ENCODE measurements around the gene DDX49. TPM values are rescaled to one million over a fixed set of nuclear protein-coding genes. Genes with fewer than 3 reads are reported as not detected.

DDX49 gene
- total RNA-seq, 2 donors from 2014 or later, result 22.1 to 31.9 TPM

GRCh38 chr19:18895038-18895823 is 24.3 kb upstream of the DDX49 start:
- no peak for DNase-seq (ENCODE audit: low spot score)
- peak overlapping the region; percentile 29 to 55 for H3K4me3 ChIP-seq
- peaks cover 0 to 32% of the 10 kb centered on the region in 2 donors for H3K4me1 ChIP-seq
- H3K27me3 ChIP-seq, result no peaks in the 10 kb centered on the region
- peaks cover 11% of the 10 kb centered on the region for H3K36me3 ChIP-seq
- TF ChIP-seq, protein P1, sequence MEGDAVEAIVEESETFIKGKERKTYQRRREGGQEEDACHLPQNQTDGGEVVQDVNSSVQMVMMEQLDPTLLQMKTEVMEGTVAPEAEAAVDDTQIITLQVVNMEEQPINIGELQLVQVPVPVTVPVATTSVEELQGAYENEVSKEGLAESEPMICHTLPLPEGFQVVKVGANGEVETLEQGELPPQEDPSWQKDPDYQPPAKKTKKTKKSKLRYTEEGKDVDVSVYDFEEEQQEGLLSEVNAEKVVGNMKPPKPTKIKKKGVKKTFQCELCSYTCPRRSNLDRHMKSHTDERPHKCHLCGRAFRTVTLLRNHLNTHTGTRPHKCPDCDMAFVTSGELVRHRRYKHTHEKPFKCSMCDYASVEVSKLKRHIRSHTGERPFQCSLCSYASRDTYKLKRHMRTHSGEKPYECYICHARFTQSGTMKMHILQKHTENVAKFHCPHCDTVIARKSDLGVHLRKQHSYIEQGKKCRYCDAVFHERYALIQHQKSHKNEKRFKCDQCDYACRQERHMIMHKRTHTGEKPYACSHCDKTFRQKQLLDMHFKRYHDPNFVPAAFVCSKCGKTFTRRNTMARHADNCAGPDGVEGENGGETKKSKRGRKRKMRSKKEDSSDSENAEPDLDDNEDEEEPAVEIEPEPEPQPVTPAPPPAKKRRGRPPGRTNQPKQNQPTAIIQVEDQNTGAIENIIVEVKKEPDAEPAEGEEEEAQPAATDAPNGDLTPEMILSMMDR (IDR thresholded peaks at IDR 0.05), result peak in 1 of 2 donors; percentile 52
- peak overlapping the region in 1 of 2 donors; percentile 16 for H3K27ac ChIP-seq
- no peaks in the 10 kb centered on the region for H3K9me3 ChIP-seq

DNA sequence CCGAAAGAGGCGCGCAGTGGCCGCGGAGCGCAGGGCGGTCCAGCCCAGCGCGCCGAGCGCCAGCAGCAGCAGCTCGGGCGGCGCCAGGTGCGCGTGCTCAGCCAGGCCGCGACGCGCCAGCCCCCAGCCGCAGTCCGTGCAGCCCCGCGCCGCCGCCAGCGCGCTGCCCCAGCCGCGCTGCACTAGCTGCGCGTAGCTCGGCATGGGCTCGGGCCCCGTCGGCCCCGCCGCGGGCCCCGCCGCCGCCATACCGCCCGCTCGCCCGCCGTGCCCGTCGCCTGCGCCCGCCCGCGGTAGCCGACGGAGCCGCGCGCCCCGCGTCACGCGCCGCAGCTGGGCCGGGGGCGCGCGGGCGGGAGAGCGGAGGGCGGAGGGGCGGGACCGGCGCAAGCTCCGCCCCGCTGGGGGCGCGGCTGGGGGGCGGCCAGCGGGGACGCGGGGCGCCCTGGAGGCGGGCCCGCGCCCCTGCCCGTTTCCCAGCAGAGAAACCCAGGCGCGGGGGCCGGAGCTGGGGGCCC is 23.6 kb upstream of the DDX49 start, which contains the start of gene CERS1:
TSS of gene CERS1 (minus strand) at position 335 of the 518 bp plus-strand sequence. CDS start at position 249, 86 bp downstream.
- peaks cover 0 to 32% of the 10 kb centered on the region in 2 donors for H3K4me1 ChIP-seq
- H3K36me3 ChIP-seq, result peaks cover 15% of the 10 kb centered on the region
- peak within 1 kb of the TSS in 1 of 2 donors; percentile 16 for H3K27ac ChIP-seq
- no peak for DNase-seq (ENCODE audit: low spot score)
- H3K4me3 ChIP-seq, result peak within 1 kb of the TSS; percentile 29 to 55
- no peaks in the 10 kb centered on the region for H3K27me3 ChIP-seq
- TF ChIP-seq, protein P1 (IDR thresholded peaks at IDR 0.05), result no peak
- H3K9me3 ChIP-seq, result no peaks in the 10 kb centered on the region

- DNase-seq (ENCODE audit: low spot score), result no peak
- peak overlapping the region in 1 of 2 donors; percentile 42 for H3K4me3 ChIP-seq
- TF ChIP-seq, protein P1 (IDR thresholded peaks at IDR 0.05), result no peak
- no peaks in the 10 kb centered on the region for H3K27me3 ChIP-seq
- H3K9me3 ChIP-seq, result no peaks in the 10 kb centered on the region
- no peak overlapping the region for H3K27ac ChIP-seq
- H3K36me3 ChIP-seq, result peaks cover 20% of the 10 kb centered on the region
- peaks cover 0 to 32% of the 10 kb centered on the region in 2 donors for H3K4me1 ChIP-seq
Measured at GRCh38 chr19:18896421-18896841, 23.1 kb upstream of the DDX49 start.

DNA sequence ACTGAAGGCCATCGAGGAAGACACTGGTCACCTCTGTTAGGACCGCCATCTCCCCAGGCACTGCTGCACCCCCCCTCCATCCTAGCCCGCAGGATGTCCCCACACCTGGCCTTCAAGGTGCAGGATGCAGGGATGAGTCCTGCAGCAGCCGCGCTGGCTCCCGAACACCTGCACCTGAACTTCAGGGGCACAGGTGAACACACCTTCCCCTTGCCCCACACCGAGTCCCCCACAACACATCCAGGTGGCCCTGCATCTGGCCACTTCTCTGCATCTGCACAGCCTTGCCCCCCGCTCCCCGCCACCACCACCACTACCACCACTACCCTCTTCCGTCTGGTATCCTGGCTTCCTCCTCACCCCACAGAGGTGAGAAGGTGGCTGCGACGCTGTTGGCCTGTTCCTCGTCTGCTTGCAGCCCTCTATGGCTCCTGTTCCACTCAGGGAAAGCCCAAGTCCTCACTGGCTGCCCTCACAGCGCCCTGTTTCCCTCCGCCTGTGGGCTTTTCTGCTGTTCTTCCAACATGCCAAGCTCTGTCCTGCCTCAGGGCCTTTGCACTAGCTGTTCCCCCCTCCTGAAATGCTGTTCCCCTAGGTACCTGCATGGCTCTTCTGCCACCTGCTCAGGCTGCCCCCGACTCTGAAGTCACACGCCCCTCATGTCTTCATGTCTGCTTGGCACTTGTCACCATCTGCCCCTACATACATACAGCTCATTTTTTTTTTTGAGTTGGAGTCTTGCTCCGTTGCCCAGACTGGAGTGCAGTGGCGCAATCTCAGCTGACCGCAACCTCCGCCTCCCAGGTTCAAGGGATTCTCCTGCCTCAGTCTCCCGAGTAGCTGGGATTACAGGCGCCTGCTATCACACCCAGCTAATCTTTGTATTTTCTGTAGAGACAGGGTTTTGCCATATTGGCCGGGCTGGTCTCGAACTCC is 22.2 kb upstream of the DDX49 start:
- DNase-seq (ENCODE audit: low spot score), result no peak
- Histone ChIP-seq H3K36me3 (peaks cover 21% of the 10 kb centered on the region), H3K27ac (no peak overlapping the region), H3K27me3 (no peaks in the 10 kb centered on the region), H3K9me3 (no peaks in the 10 kb centered on the region), H3K4me3 (no peak overlapping the region), H3K4me1 (peaks cover 0 to 32% of the 10 kb centered on the region in 2 donors)
- TF ChIP-seq, protein P1 (IDR thresholded peaks at IDR 0.05), result no peak

DNA sequence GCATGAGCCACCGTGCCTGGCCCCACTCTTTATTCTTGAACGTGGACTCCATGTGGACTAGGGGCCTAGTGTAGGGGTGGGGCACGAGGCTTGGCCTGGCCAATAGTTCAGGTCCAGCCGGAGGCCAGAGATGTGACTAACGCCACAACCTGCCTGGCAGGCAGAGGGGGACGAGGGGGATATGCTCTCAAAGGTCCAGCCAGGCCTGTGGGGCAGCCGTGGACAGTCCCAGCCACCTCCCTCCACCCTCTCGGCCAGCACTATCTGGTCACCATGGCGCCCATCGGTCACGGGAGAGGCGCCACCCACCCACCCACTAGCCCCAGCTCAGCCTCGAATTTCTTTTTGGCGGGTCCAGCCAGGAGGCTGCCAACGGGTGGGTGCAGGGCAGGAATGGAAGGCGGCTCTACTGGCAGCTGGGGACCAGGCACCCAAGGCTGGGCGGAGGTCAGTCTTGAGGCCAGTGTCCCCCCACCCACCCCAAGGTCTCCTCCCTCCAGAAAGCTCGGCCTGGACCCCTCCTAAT is 21.4 kb upstream of the DDX49 start:
- H3K4me3 ChIP-seq, result no peak overlapping the region
- TF ChIP-seq, protein P1 (IDR thresholded peaks at IDR 0.05), result no peak
- no peak overlapping the region for H3K27ac ChIP-seq
- H3K27me3 ChIP-seq, result no peaks in the 10 kb centered on the region
- no peak for DNase-seq (ENCODE audit: low spot score)
- no peaks in the 10 kb centered on the region for H3K9me3 ChIP-seq
- H3K36me3 ChIP-seq, result peaks cover 21% of the 10 kb centered on the region
- H3K4me1 ChIP-seq, result peaks cover 0 to 32% of the 10 kb centered on the region in 2 donors
